ENCODE results near the gene PHOX2A. TPM values are rescaled to one million over a fixed set of nuclear protein-coding genes. Genes with fewer than 3 reads are reported as not detected.

PHOX2A gene
- total RNA-seq, 1 experiment from 2014 or later = not detected

DNA sequence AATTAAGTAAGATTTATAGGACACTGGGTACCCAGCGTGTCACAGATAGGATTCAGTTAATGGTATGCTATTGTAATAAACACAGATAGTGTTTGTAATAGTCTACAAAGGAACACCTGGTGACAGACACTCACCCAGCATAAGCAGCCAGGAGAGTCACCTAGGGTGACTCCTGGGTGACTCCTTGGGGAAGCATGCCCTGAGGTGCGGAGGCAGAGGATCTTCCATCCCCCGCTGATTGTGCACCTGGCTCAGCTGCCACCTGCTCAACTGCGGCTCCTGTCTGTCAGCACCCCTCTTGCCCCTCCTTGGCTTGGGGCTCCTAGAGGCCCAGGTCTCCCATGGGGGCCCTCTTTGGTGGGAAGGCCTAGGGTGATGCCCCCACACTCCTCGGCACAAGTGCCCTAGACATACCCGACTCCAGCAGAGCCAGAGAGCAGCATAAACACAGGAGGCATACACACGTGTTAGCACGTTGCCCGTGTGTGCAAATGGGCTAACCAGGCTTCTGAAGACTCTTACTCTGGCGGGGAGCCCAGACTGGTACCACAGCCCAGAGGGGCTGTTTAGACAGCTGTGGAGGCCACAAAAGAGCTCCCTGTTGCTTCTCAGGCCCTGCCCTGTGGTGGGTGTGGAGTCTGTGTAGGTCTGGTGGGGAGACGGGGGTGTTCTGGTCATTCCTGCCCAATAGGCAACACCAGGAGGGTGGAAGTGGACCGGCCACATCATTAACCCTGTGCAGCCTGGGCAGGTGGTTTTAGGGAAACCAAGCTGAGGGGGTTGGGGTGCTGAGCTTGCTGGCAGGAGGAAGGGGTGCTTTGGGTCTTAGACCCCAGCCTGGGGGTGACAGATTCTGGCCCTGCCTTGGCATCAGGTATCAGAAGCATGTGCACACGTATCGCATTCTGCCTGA lies 16.4 kb downstream of the PHOX2A start:
- BruUV-seq (replicated peaks) = no TSS peak
- peaks cover 14% of the 10 kb centered on the region for H3K4me1 ChIP-seq (replicated peaks; ENCODE audit: insufficient read depth)
- H2AFZ ChIP-seq = no peak overlapping the region
- POLR2A ChIA-PET (ENCODE audit: unreplicated experiment) = interaction anchor here (0.5 to 0.6 kb wide), 2 partner anchors 179 to 212 kb away, joined by 4 read pairs; no protein-coding TSS in a partner anchor
- TF ChIP-seq CTCF (conservative IDR thresholded peaks at IDR 0.05) (no peak), EZH2 (IDR thresholded peaks at IDR 0.05; ENCODE audit: low read depth) (no peak)
- H3K9me2 ChIP-seq (ENCODE audit: insufficient read depth) = no peaks in the 10 kb centered on the region
- H3K9me3 ChIP-seq (ENCODE audit: insufficient read depth, low read depth) = no peaks in the 10 kb centered on the region
- peaks cover 26% of the 10 kb centered on the region for H3K36me3 ChIP-seq (ENCODE audit: low read depth)
- CTCF ChIA-PET = no interaction called here
- H4K20me1 ChIP-seq (ENCODE audit: insufficient read depth) = peaks cover 15% of the 10 kb centered on the region
- H3K27me3 ChIP-seq (ENCODE audit: insufficient read depth, low read depth) = no peaks in the 10 kb centered on the region
- intact Hi-C loops (cut with micrococcal nuclease; ENCODE audit: unreplicated experiment) = no loop called here
- no peak overlapping the region for H3K4me2 ChIP-seq
- H3K4me3 ChIP-seq = no peak overlapping the region
- H3K27ac ChIP-seq = no peak overlapping the region
- H3K79me2 ChIP-seq (ENCODE audit: low read depth) = peaks cover 30% of the 10 kb centered on the region
- no peak for DNase-seq
- H3F3A ChIP-seq (ENCODE audit: insufficient read depth, low read depth) = peaks cover 6% of the 10 kb centered on the region; the same call in 1 of the 2 replicates

DNA sequence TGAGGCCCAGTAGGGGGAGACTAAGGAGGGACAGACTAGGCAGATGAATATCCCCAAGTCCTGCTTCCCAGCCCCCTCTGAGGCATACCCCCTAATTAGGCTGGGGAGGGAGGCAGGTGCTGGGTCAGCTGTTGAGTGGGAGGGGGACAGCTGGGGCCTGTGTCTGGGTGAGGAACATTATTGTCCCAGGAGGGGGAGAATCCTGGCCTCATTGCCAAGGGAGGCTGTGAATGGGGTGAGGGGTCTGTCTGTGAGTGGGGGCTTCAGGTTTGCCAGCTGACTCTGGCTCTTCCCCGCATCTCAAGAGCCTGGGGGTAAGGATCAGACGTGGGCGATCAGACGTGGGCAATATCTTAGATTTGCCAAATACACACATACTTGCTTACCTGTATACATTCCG lies 17.3 kb downstream of the PHOX2A start:
- Histone ChIP-seq H3K9me2 (ENCODE audit: insufficient read depth) (no peaks in the 10 kb centered on the region), H2AFZ (no peak overlapping the region), H3K27me3 (ENCODE audit: insufficient read depth, low read depth) (no peaks in the 10 kb centered on the region), H3K79me2 (ENCODE audit: low read depth) (peaks cover 30% of the 10 kb centered on the region), H3K27ac (no peak overlapping the region), H4K20me1 (ENCODE audit: insufficient read depth) (peaks cover 15% of the 10 kb centered on the region), H3K4me1 (replicated peaks; ENCODE audit: insufficient read depth) (peaks cover 22% of the 10 kb centered on the region), H3K9me3 (ENCODE audit: insufficient read depth, low read depth) (no peaks in the 10 kb centered on the region), H3F3A (ENCODE audit: insufficient read depth, low read depth) (peaks cover 9% of the 10 kb centered on the region; the same call in 1 of the 2 replicates), H3K4me3 (no peak overlapping the region), H3K36me3 (ENCODE audit: low read depth) (peaks cover 22% of the 10 kb centered on the region), H3K4me2 (no peak overlapping the region)
- BruUV-seq (replicated peaks) = no TSS peak
- CTCF ChIA-PET = no interaction called here
- DNase-seq = no peak
- no peak for TF ChIP-seq CTCF (conservative IDR thresholded peaks at IDR 0.05)
- no peak for TF ChIP-seq EZH2 (IDR thresholded peaks at IDR 0.05; ENCODE audit: low read depth)
- POLR2A ChIA-PET (ENCODE audit: unreplicated experiment) = interaction anchor here (0.7 kb wide), 1 partner anchor 158 kb away, joined by 4 read pairs; no protein-coding TSS in a partner anchor
- intact Hi-C loops (cut with micrococcal nuclease; ENCODE audit: unreplicated experiment) = no loop called here

GRCh38 chr11:72225411-72225951 lies 18.5 kb downstream of the PHOX2A start:
- no TSS peak for BruUV-seq (replicated peaks)
- H3K27me3 ChIP-seq (ENCODE audit: insufficient read depth, low read depth) = no peaks in the 10 kb centered on the region
- H3K9me3 ChIP-seq (ENCODE audit: insufficient read depth, low read depth) = no peaks in the 10 kb centered on the region
- peaks cover 12% of the 10 kb centered on the region for H4K20me1 ChIP-seq (ENCODE audit: insufficient read depth)
- ChIA-PET CTCF (no interaction called here), POLR2A (ENCODE audit: unreplicated experiment) (interaction anchor here (0.6 to 1.0 kb wide), 2 partner anchors 9 to 81 kb away, joined by 4 to 6 read pairs; partner anchors contain the start of gene FOLR2)
- peaks cover 18% of the 10 kb centered on the region for H3K36me3 ChIP-seq (ENCODE audit: low read depth)
- no peaks in the 10 kb centered on the region for H3K9me2 ChIP-seq (ENCODE audit: insufficient read depth)
- DNase-seq = no peak
- peak overlapping the region; percentile 81 for H3K4me2 ChIP-seq
- H3K4me3 ChIP-seq = peak overlapping the region; percentile 97
- peaks cover 30% of the 10 kb centered on the region for H3K79me2 ChIP-seq (ENCODE audit: low read depth)
- peaks cover 23% of the 10 kb centered on the region for H3K4me1 ChIP-seq (replicated peaks; ENCODE audit: insufficient read depth)
- peaks cover 9% of the 10 kb centered on the region for H3F3A ChIP-seq (ENCODE audit: insufficient read depth, low read depth)
- H2AFZ ChIP-seq = peak overlapping the region; percentile 66
- no peak overlapping the region for H3K27ac ChIP-seq
- TF ChIP-seq CTCF (conservative IDR thresholded peaks at IDR 0.05) (no peak), EZH2 (IDR thresholded peaks at IDR 0.05; ENCODE audit: low read depth) (no peak)
- intact Hi-C loops (cut with micrococcal nuclease; ENCODE audit: unreplicated experiment) = no loop called here

All from PC-9 (cell line).